GM12878 (cell line): Measurements from ENCODE around the gene RAP1B. TPM values are rescaled to one million over a fixed set of nuclear protein-coding genes. Genes with fewer than 3 reads are reported as not detected.

Source experiments
- ATAC-seq: fragments of 200-7000 bp; cut with Tn5 transposase; 3 replicates; pipeline ENCODE4 v1.9.1; 2020; ENCODE audit warnings: mild to moderate bottlenecking, moderate library complexity
- BruUV-seq: library from RNA; stranded (reverse); fragments of 400-500 nt; replicated peaks from 2 replicates; lab custom pipeline; 2021; lab: Mats Ljungman, UMichigan
- CTCF ChIA-PET: fragments of 300-600 bp; sonication (Branson Sonifier 250); formaldehyde crosslinking; extraction: SDS; loops from one replicate; lab custom pipeline; 2021; ENCODE audit warnings: inconsistent platforms; lab: Yijun Ruan, JAX
- POLR2A ChIA-PET: fragments of 350-600 bp; formaldehyde crosslinking; extraction: SDS; loops from one replicate; lab custom pipeline; 2021; ENCODE audit warnings: inconsistent platforms; lab: Charles Lee
- RAD21 ChIA-PET: fragments of 300-600 bp; sonication (Branson Sonifier 250); formaldehyde crosslinking; loops from one replicate; lab custom pipeline; 2023; ENCODE audit warnings: antibody characterized with exemption; ENCODE audit not compliant: unreplicated experiment; lab: Charles Lee
- SMC1A ChIA-PET: fragments of 300-600 bp; sonication (Branson Sonifier 250); formaldehyde crosslinking; loops from one replicate; lab custom pipeline; 2023; ENCODE audit not compliant: unreplicated experiment, uncharacterized antibody; lab: Charles Lee
- DNase-seq: peaks from one replicate; pipeline ENCODE4 v3.0.0-alpha.2; 2011; ENCODE audit warnings: low read depth, low spot score
- FAIRE-seq: peaks from 3 replicates; lab custom pipeline; 2011; peaks lifted over from hg19 to GRCh38; lab: Jason Lieb, UNC
- H2AFZ ChIP-seq: 2 replicates; pipeline ENCODE4 v1.6.0; 2011; ENCODE audit warnings: low read depth, low read length, control low read depth; ENCODE audit not compliant: control insufficient read depth
- H3K27ac ChIP-seq: 2 replicates; pipeline ENCODE4 v1.5.1; 2011; ENCODE audit warnings: control low read depth; ENCODE audit not compliant: control insufficient read depth, insufficient read depth
- H3K27me3 ChIP-seq, 2 experiments: replicated peaks in 1 of 2; 2 replicates each; pipeline versions ENCODE4 v1.6.0 to v1.6.1; 2011; ENCODE audit warnings: low read length in 1 of 2; ENCODE audit not compliant: control insufficient read depth in 2 of 2, insufficient read depth in 2 of 2
- H3K36me3 ChIP-seq, 2 experiments: 2 replicates each; pipeline ENCODE4 v1.5.1; 2011; ENCODE audit warnings: low read length in 1 of 2; ENCODE audit not compliant: control insufficient read depth in 2 of 2, insufficient read depth in 2 of 2
- H3K4me1 ChIP-seq: 2 replicates; pipeline ENCODE4 v1.6.1; 2011; ENCODE audit warnings: mild to moderate bottlenecking, low read length, moderate library complexity, mixed read lengths; ENCODE audit not compliant: control insufficient read depth, insufficient read depth
- H3K4me2 ChIP-seq: 2 replicates; pipeline ENCODE4 v1.6.0; 2011; ENCODE audit warnings: control low read depth; ENCODE audit not compliant: control insufficient read depth, insufficient read depth
- H3K4me3 ChIP-seq: fragments of 200-600 bp; sonication (generic); 2 replicates; pipeline ENCODE4 v1.5.1; 2016
- H3K79me2 ChIP-seq: 2 replicates; pipeline ENCODE4 v1.6.0; 2011; ENCODE audit warnings: low read length; ENCODE audit not compliant: control insufficient read depth, insufficient read depth
- H3K9ac ChIP-seq: 2 replicates; pipeline ENCODE4 v1.8.0; 2011; ENCODE audit warnings: low read length, control low read depth, mixed read lengths; ENCODE audit not compliant: control insufficient read depth, insufficient read depth
- H3K9me3 ChIP-seq: replicated peaks from 3 replicates; pipeline ENCODE4 v1.5.1; 2011; ENCODE audit warnings: mild to moderate bottlenecking, low read length; ENCODE audit not compliant: control insufficient read depth, insufficient read depth
- H4K20me1 ChIP-seq: 2 replicates; pipeline ENCODE4 v1.6.0; 2011; ENCODE audit not compliant: control insufficient read depth, insufficient read depth
- FOXM1 ChIP-seq: IDR thresholded peaks from 2 replicates; pipeline ENCODE4 v1.6.1; 2012; ENCODE audit warnings: low read depth, mild to moderate bottlenecking, inconsistent platforms, low read length, moderate library complexity
- MTA3 ChIP-seq: IDR thresholded peaks from 2 replicates; pipeline ENCODE4 v1.6.1; 2012; ENCODE audit warnings: low read length, inconsistent platforms, borderline replicate concordance
- NFXL1 ChIP-seq: fragments of 450-650 bp; IDR thresholded peaks from 2 replicates; pipeline ENCODE4 v1.6.1; 2017; ENCODE audit warnings: antibody characterized with exemption, mild to moderate bottlenecking, borderline replicate concordance
- NR2C1 ChIP-seq: fragments of 450-650 bp; IDR thresholded peaks from 2 replicates; pipeline ENCODE4 v1.6.1; 2017; ENCODE audit warnings: antibody characterized with exemption, mild to moderate bottlenecking, moderate library complexity
- NRF1 ChIP-seq: conservative IDR thresholded peaks from 2 replicates; pipeline ENCODE4 v1.6.1; 2011; ENCODE audit warnings: mild to moderate bottlenecking, low read depth, low read length, improper control_type of control experiment
- PAX8 ChIP-seq: fragments of 450-650 bp; IDR thresholded peaks from 2 replicates; pipeline ENCODE4 v1.6.1; 2017; ENCODE audit warnings: mild to moderate bottlenecking, moderate library complexity
- POLR2AphosphoS2 ChIP-seq: IDR thresholded peaks from 2 replicates; pipeline ENCODE4 v1.6.1; 2011; ENCODE audit warnings: low read depth, mild to moderate bottlenecking, low read length, improper control_type of control experiment, moderate library complexity
- SP1 ChIP-seq: IDR thresholded peaks from one replicate; pipeline ENCODE4 v1.6.1; 2011; ENCODE audit warnings: low read depth, low read length
- WGBS: methylation state at CpG from one replicate; pipeline ENCODE4 v1.1.6; 2016; ENCODE audit warnings: low lambda C conversion rate; ENCODE audit not compliant: insufficient replicate concordance, insufficient coverage; ENCODE audit errors: missing lambda C conversion rate; 5-methylcytosine and 5-hydroxymethylcytosine counted together
- in situ Hi-C: fragments of 300-500 bp; cut with MboI; formaldehyde crosslinking; loops from 9 replicates; pipeline ENCODE4 v1.14.3; 2018; ENCODE audit warnings: mixed read lengths
- intact Hi-C: fragments of 100-400 bp; cut with micrococcal nuclease; formaldehyde crosslinking; loops from one replicate; pipeline ENCODE4 v1.14.2; 2022; ENCODE audit not compliant: unreplicated experiment
- polyA plus RNA-seq, 11 experiments: library from polyadenylated mRNA; depleted of rRNA in 4 of 11; unstranded in 6 of 11; stranded (reverse) in 5 of 11; fragments of >200 nt; fragmentation: Nextera tagmentation in 4 of 11; fragmentation: Illumina TruSeq in 1 of 11; extraction: Ambion mirVana in 4 of 11; extraction: Trizol in 1 of 11; gene quantifications; 1 replicate in 1 of 11; 2 replicates in 10 of 11; pipeline versions ENCODE4 v1.2.1 to v1.2.3, GENCODE V29; 2011 to 2016; ENCODE audit warnings: inconsistent platforms in 2 of 11, missing spikeins in 2 of 11, low read depth in 1 of 11
- total RNA-seq, 4 experiments: library from RNA; depleted of rRNA in 3 of 4; stranded (reverse); fragments of >200 nt in 3 of 4; fragmentation: Illumina TruSeq in 1 of 4; extraction: Trizol in 1 of 4; gene quantifications; 2 replicates each; pipeline versions ENCODE4 v1.2.1 to v1.2.3, GENCODE V29; 2013 to 2021
- TF ChIP-seq, protein P1 (sequence below): IDR thresholded peaks from 2 replicates; pipeline ENCODE4 v1.6.1; 2011; ENCODE audit warnings: low read depth, low read length, improper control_type of control experiment, borderline replicate concordance
- TF ChIP-seq, protein P2 (sequence below): IDR thresholded peaks from 2 replicates; pipeline ENCODE4 v1.6.1; 2012; ENCODE audit warnings: mild to moderate bottlenecking, low read depth, low read length

The RAP1B gene
- total and polyA plus RNA-seq, 10 of the 15 experiments (the other 5 are each of a cell fraction or from before 2014, with no cell fraction given): 88.9 to 219 (median 127) TPM

DNA sequence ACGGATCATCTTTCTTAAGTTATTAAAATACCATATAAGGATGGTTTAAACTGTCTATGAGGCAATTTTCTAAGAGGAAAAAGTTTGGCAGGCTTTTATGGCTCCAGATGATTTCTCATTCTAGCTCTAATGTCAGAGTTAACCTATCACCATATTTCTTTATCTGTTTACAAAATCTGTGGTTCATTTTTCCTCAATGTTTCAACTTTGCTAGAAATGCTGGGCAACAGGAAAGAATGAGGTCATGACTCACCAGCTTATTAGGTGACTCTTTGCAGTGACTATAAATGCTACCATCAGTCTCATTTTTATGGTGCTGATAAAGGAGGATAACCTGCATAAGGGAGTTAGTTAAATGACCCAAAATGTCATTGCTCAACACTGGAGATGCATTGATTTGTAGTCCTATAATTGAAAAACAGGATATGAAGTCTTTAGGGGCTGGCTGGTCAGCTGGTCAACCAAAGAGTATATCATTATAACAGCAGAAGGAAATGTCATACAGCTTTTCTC lies 45.3 kb upstream of the RAP1B start:
- no peaks in the 10 kb centered on the region for H4K20me1 ChIP-seq
- POLR2A ChIA-PET: interaction anchor here (0.5 kb wide), 1 partner anchor 23 kb away, joined by 3 read pairs; no protein-coding TSS in a partner anchor
- no peaks in the 10 kb centered on the region for H3K4me1 ChIP-seq
- DNase-seq (no peak), FAIRE-seq (no peak), ATAC-seq (no peak)
- no peak overlapping the region for H2AFZ ChIP-seq
- BruUV-seq: no TSS peak
- WGBS: 0% methylated on average over 1 of the region's 1 CpG
- H3K27ac ChIP-seq: no peak overlapping the region
- no peaks in the 10 kb centered on the region for H3K36me3 ChIP-seq
- RAD21 ChIA-PET: interaction anchor here (1.4 kb wide), 1 partner anchor 89 kb away, joined by 5 read pairs; no protein-coding TSS in a partner anchor
- intact Hi-C loops (no loop called here), in situ Hi-C loops (no loop called here)
- no peak overlapping the region for H3K4me2 ChIP-seq
- H3K9me3 ChIP-seq: no peaks in the 10 kb centered on the region
- H3K9ac ChIP-seq: no peak overlapping the region
- no peaks in the 10 kb centered on the region for H3K79me2 ChIP-seq
- CTCF ChIA-PET: interaction anchor here (1.0 to 1.1 kb wide), 4 partner anchors 10 to 249 kb away, joined by 3 to 4 read pairs (median 3); no protein-coding TSS in a partner anchor
- TF ChIP-seq, protein P1, sequence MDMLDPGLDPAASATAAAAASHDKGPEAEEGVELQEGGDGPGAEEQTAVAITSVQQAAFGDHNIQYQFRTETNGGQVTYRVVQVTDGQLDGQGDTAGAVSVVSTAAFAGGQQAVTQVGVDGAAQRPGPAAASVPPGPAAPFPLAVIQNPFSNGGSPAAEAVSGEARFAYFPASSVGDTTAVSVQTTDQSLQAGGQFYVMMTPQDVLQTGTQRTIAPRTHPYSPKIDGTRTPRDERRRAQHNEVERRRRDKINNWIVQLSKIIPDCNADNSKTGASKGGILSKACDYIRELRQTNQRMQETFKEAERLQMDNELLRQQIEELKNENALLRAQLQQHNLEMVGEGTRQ: no peak
- no peak for TF ChIP-seq NR2C1
- no peak for TF ChIP-seq SP1
- no peak for TF ChIP-seq NFXL1
- no peak for TF ChIP-seq NRF1
- TF ChIP-seq FOXM1: no peak
- TF ChIP-seq, protein P2, sequence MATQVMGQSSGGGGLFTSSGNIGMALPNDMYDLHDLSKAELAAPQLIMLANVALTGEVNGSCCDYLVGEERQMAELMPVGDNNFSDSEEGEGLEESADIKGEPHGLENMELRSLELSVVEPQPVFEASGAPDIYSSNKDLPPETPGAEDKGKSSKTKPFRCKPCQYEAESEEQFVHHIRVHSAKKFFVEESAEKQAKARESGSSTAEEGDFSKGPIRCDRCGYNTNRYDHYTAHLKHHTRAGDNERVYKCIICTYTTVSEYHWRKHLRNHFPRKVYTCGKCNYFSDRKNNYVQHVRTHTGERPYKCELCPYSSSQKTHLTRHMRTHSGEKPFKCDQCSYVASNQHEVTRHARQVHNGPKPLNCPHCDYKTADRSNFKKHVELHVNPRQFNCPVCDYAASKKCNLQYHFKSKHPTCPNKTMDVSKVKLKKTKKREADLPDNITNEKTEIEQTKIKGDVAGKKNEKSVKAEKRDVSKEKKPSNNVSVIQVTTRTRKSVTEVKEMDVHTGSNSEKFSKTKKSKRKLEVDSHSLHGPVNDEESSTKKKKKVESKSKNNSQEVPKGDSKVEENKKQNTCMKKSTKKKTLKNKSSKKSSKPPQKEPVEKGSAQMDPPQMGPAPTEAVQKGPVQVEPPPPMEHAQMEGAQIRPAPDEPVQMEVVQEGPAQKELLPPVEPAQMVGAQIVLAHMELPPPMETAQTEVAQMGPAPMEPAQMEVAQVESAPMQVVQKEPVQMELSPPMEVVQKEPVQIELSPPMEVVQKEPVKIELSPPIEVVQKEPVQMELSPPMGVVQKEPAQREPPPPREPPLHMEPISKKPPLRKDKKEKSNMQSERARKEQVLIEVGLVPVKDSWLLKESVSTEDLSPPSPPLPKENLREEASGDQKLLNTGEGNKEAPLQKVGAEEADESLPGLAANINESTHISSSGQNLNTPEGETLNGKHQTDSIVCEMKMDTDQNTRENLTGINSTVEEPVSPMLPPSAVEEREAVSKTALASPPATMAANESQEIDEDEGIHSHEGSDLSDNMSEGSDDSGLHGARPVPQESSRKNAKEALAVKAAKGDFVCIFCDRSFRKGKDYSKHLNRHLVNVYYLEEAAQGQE: no peak
- no peak for TF ChIP-seq PAX8
- no peak for TF ChIP-seq POLR2AphosphoS2
- TF ChIP-seq MTA3: no peak
- H3K27me3 ChIP-seq: no peaks in the 10 kb centered on the region
- SMC1A ChIA-PET: interaction anchor here (0.8 to 1.3 kb wide), 8 partner anchors 9 to 234 kb away, joined by 3 to 4 read pairs (median 3); no protein-coding TSS in a partner anchor
- no peak overlapping the region for H3K4me3 ChIP-seq
